Fibroblast of mammary gland (primary cell): ENCODE results near the gene UPP1.
A peak's percentile ranks its signal among the peaks of the same experiment; 100 is the strongest.
"Not testable (repeated sequence)": the region's sequence is repeated elsewhere in the genome, so short reads cannot be mapped to it uniquely, and the experiment has no call there.

Source experiments
- DNase-seq: peaks from one replicate; pipeline ENCODE4 v3.0.0-alpha.2; 2010; ENCODE audit warnings: low read depth
- H3K4me3 ChIP-seq: 2 replicates; pipeline ENCODE4 v1.5.1; 2011; ENCODE audit warnings: low read depth, mild to moderate bottlenecking, low read length, moderate library complexity; ENCODE audit not compliant: control insufficient read depth
- TF ChIP-seq, protein P1 (sequence below): conservative IDR thresholded peaks from 2 replicates; pipeline ENCODE4 v1.5.1; 2011; ENCODE audit warnings: low read depth, low read length, inconsistent platforms; ENCODE audit not compliant: control insufficient read depth, insufficient read depth

Gene UPP1

DNA sequence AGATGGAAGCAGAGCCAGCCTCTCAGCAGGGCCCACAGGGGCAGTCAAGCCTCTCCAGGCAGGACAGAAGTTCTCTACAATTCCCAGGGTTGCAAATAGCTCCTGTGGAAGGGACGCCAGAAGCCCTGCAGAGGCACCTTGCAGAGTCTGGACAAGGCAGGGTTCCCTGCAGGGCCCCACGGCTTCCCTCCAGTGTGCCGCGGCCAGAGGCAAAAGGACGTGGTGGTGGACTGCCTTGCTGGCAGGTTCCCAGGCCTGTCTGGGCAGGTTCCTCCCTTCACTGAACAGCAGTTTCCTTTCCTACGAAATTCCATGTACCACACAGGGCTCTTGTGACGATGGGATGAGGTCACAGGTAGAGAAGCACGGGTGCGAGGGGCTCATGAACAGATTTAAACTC, 25.1 kb downstream of the UPP1 start:
- no peak for DNase-seq
- TF ChIP-seq, protein P1, sequence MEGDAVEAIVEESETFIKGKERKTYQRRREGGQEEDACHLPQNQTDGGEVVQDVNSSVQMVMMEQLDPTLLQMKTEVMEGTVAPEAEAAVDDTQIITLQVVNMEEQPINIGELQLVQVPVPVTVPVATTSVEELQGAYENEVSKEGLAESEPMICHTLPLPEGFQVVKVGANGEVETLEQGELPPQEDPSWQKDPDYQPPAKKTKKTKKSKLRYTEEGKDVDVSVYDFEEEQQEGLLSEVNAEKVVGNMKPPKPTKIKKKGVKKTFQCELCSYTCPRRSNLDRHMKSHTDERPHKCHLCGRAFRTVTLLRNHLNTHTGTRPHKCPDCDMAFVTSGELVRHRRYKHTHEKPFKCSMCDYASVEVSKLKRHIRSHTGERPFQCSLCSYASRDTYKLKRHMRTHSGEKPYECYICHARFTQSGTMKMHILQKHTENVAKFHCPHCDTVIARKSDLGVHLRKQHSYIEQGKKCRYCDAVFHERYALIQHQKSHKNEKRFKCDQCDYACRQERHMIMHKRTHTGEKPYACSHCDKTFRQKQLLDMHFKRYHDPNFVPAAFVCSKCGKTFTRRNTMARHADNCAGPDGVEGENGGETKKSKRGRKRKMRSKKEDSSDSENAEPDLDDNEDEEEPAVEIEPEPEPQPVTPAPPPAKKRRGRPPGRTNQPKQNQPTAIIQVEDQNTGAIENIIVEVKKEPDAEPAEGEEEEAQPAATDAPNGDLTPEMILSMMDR, result no peak
- H3K4me3 ChIP-seq, result no peak overlapping the region

DNA sequence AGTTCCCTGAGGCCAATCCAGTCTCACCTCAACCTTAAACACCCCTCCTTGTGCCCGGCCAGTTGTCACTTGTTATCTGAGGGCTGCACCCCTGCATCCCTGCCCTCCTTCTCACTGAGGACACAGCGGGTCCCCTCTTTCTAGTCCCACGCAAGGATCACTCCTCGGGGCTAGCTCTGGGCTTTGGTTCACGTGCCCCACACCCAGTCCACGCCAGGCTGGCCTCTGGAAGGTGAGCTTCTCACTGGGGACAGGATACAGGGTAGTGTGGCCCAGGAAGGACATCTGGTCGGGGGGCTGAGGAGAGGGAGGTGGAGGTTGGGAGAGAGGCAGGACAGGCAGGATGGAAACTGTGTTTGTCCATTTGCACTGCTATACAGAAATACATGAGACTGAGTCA, 25.5 kb downstream of the UPP1 start:
- no peak for DNase-seq
- H3K4me3 ChIP-seq, result no peak overlapping the region
- TF ChIP-seq, protein P1, result no peak

DNA sequence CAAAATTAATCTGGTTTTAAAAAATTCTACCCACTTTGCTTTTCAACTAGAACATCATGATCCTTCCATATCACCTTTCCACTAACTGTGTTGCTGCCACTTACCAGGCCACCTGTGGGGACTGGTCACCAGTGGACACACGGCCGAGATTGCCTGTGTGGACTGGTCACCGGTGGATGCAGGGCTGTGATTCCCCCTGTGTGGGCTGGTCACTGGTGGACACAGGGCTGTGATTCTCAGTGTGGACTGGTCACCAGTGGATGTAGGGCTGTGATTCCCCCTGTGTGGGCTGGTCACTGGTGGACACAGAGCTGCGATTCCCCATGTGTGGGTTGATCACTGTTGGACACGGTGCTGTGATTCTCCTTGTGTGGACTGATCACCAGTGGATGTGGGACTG, 27.0 kb downstream of the UPP1 start:
- TF ChIP-seq, protein P1, result no peak
- H3K4me3 ChIP-seq, result no peak overlapping the region
- no peak for DNase-seq

DNA sequence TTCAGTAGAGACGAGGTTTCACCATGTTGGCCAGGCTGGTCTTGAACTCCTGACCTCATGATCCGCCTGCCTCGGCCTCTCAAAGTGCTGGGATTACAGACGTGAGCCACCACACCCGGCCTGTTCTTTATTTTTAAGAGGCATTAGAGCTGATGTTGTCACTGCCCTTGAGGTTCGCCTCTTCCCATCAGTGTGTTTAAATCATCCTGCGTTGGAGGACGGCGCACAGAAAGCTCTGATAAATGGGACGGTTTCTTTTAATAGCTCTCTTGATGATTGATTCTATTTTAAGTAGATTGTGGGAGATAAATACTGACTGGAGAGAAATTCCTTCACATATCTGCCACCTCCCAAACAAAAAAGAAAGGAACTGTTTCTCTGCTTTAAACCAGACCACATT, 29.0 kb downstream of the UPP1 start:
- TF ChIP-seq, protein P1, result no peak
- DNase-seq, result peak; percentile 61

DNA sequence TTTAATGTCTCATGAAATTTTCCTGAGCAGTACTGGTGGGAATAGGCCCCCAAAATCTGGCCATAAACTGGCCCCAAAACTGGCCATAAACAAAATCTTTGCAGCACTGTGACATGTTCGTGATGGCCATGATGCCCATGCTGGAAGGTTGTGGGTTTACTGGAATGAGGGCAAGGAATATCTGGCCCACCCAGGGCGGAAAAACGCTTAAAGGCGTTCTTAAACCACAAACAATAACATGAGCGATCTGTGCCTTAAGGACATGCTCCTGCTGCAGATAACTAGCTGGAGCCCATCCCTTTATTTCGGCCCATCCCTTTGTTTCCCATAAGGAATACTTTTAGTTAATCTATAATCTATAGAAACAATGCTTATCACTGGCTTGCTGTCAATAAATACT, 31.5 kb downstream of the UPP1 start:
- H3K4me3 ChIP-seq, DNase-seq: not testable (repeated sequence)

More for the DNA sequence above, 29.0 kb downstream of the UPP1 start:
- no peak overlapping the region for H3K4me3 ChIP-seq

DNA sequence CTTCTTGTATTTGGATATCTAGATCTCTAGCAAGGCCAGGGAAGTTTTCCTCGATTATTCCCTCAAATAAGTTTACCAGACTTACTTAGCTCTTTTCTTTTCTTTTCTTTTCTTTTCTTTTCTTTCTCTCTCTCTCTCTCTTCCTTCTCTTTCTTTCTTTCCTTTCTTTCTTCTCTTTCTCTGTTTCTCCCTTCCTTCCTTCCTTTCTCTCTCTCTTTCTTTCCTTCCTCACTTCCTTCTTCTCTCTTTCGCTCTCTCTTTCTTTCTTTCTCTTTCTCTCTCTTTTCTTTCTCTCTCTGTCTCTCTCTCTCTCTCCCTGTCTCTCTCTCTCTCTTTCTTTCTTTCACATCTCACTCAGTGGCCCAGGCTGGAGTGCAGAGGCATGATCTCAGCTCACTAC, 37.0 kb downstream of the UPP1 start:
- DNase-seq, result no peak
- TF ChIP-seq, protein P1, result no peak

DNA sequence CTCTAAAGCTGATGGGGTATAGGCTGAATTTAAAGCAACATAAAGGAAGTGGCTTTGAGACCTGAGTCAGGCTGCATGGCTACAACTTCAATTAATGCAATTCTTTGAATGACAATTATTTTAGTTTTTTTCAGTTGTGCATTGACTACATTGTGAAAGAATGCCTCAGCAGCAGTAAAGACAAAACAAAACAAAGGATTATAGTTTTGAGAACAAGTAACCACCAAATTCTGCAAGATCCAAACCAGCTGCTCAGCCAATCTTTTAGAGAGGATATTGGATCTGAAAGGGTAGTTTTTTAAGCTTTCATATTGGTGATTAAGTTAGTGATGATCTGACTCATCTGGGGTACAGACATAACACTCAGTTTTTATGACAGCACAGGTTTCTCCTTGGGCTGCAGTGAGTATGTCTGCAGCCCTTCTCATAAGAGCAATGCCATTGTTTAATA, 41.6 kb downstream of the UPP1 start:
- no peak for DNase-seq
- TF ChIP-seq, protein P1, result no peak
- no peak overlapping the region for H3K4me3 ChIP-seq

More for the DNA sequence above, 37.0 kb downstream of the UPP1 start:
- no peak overlapping the region for H3K4me3 ChIP-seq
